ENCODE results near the gene ELP5.

The ELP5 gene

GRCh38 chr17:7234083-7234951 is 17.7 kb upstream of the ELP5 start, which contains the start of gene DVL2 (continued):
- peak; percentile 88 for TF ChIP-seq INSM2 (tag by site-specific recombination; IDR thresholded peaks at IDR 0.05)
- TF ChIP-seq ZIC2 (tag by site-specific recombination; IDR thresholded peaks at IDR 0.05) = peak; percentile 48; the same call in 1 of the 2 replicates
- no peak; the same call in 1 of the 2 replicates for TF ChIP-seq ZNF214 (tag by site-specific recombination; IDR thresholded peaks at IDR 0.05; ENCODE audit: borderline replicate concordance)
- TF ChIP-seq SP3 (tag by site-specific recombination; IDR thresholded peaks at IDR 0.05) = peak; percentile 97
- TF ChIP-seq ZNF362 (tag by site-specific recombination; IDR thresholded peaks at IDR 0.05) = no peak
- peak; percentile 83 for TF ChIP-seq ZNF629 (tag by site-specific recombination; IDR thresholded peaks at IDR 0.05)
- TF ChIP-seq TSHZ1 (tag by site-specific recombination; IDR thresholded peaks at IDR 0.05; ENCODE audit: borderline replicate concordance) = no peak
- TF ChIP-seq, protein P1, sequence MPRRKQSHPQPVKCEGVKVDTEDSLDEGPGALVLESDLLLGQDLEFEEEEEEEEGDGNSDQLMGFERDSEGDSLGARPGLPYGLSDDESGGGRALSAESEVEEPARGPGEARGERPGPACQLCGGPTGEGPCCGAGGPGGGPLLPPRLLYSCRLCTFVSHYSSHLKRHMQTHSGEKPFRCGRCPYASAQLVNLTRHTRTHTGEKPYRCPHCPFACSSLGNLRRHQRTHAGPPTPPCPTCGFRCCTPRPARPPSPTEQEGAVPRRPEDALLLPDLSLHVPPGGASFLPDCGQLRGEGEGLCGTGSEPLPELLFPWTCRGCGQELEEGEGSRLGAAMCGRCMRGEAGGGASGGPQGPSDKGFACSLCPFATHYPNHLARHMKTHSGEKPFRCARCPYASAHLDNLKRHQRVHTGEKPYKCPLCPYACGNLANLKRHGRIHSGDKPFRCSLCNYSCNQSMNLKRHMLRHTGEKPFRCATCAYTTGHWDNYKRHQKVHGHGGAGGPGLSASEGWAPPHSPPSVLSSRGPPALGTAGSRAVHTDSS (tag by site-specific recombination; IDR thresholded peaks at IDR 0.05) = no peak
- TF ChIP-seq ZNF24 (tag by site-specific recombination; IDR thresholded peaks at IDR 0.05) = peak; percentile 99
- TF ChIP-seq ZSCAN30 (tag by site-specific recombination; IDR thresholded peaks at IDR 0.05) = peak; percentile 65
- TF ChIP-seq SETDB1 (IDR thresholded peaks at IDR 0.05; ENCODE audit: insufficient read length, low read length) = no peak
- peak; percentile 80 for TF ChIP-seq ZNF404 (tag by site-specific recombination; IDR thresholded peaks at IDR 0.05)
- peak; percentile 85; the same call in 1 of the 2 replicates for TF ChIP-seq ZNF561 (tag by site-specific recombination; IDR thresholded peaks at IDR 0.05; ENCODE audit: borderline replicate concordance)
- TF ChIP-seq ZNF416 (tag by site-specific recombination; IDR thresholded peaks at IDR 0.05) = no peak
- TF ChIP-seq ZNF792 (tag by site-specific recombination; IDR thresholded peaks at IDR 0.05) = peak; percentile 86; the same call in 1 of the 2 replicates
- peak; percentile 36 for TF ChIP-seq ZNF623 (tag by site-specific recombination; IDR thresholded peaks at IDR 0.05)
- TF ChIP-seq ZNF2 (tag by site-specific recombination; IDR thresholded peaks at IDR 0.05) = peak; percentile 73; the same call in 1 of the 2 replicates
- no peak for TF ChIP-seq ZNF560 (tag by site-specific recombination; IDR thresholded peaks at IDR 0.05; ENCODE audit: borderline replicate concordance)
- 0 out of 2 replicates have a peak, but pooled peaks have one; percentile 69 for TF ChIP-seq ZNF169 (tag by site-specific recombination; IDR thresholded peaks at IDR 0.05)
- no peak for TF ChIP-seq ZNF677 (tag by site-specific recombination; IDR thresholded peaks at IDR 0.05)
- no peak for TF ChIP-seq ZNF544 (tag by site-specific recombination; IDR thresholded peaks at IDR 0.05)
- TF ChIP-seq, protein P2, sequence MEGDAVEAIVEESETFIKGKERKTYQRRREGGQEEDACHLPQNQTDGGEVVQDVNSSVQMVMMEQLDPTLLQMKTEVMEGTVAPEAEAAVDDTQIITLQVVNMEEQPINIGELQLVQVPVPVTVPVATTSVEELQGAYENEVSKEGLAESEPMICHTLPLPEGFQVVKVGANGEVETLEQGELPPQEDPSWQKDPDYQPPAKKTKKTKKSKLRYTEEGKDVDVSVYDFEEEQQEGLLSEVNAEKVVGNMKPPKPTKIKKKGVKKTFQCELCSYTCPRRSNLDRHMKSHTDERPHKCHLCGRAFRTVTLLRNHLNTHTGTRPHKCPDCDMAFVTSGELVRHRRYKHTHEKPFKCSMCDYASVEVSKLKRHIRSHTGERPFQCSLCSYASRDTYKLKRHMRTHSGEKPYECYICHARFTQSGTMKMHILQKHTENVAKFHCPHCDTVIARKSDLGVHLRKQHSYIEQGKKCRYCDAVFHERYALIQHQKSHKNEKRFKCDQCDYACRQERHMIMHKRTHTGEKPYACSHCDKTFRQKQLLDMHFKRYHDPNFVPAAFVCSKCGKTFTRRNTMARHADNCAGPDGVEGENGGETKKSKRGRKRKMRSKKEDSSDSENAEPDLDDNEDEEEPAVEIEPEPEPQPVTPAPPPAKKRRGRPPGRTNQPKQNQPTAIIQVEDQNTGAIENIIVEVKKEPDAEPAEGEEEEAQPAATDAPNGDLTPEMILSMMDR (tag by site-specific recombination; IDR thresholded peaks at IDR 0.05) = no peak
- 0 out of 2 replicates have a peak, but pooled peaks have one; percentile 48 for TF ChIP-seq SCRT2 (tag by site-specific recombination; IDR thresholded peaks at IDR 0.05)
- TF ChIP-seq ZNF645 (tag by site-specific recombination; IDR thresholded peaks at IDR 0.05) = peak; percentile 92
- TF ChIP-seq WT1 (tag by site-specific recombination; IDR thresholded peaks at IDR 0.05) = peak; percentile 73
- TF ChIP-seq ZNF311 (tag by site-specific recombination; IDR thresholded peaks at IDR 0.05; ENCODE audit: borderline replicate concordance) = no peak
- no peak for TF ChIP-seq ZNF777 (tag by site-specific recombination; IDR thresholded peaks at IDR 0.05; ENCODE audit: borderline replicate concordance)
- TF ChIP-seq KLF1 (tag by site-specific recombination; IDR thresholded peaks at IDR 0.05) = peak; percentile 91
- TF ChIP-seq EGR2 (tag by site-specific recombination; IDR thresholded peaks at IDR 0.05; ENCODE audit: low read depth) = peak; percentile 94
